Tibial artery (tissue), 4 donors: ENCODE data around the gene SCAPER.

Source experiments
- DNase-seq, 2 donors: peaks; one replicate each; pipeline ENCODE4 v3.0.0-alpha.2; 2019
- H3K27ac ChIP-seq, 2 donors: fragments of 200-600 bp; sonication (generic) in 1 of 2; 1 replicate in 1 of 2; 2 replicates in 1 of 2; pipeline ENCODE4 v1.5.1; 2018 to 2019; ENCODE audit warnings: mild to moderate bottlenecking in 1 of 2
- H3K27me3 ChIP-seq, 2 donors: fragments of 200-600 bp; sonication (generic) in 1 of 2; one replicate each; pipeline versions ENCODE4 v1.5.1 to v1.6.0; 2016 to 2019
- H3K36me3 ChIP-seq, 3 donors: fragments of 200-600 bp; sonication (generic) in 2 of 3; one replicate each; pipeline ENCODE4 v1.5.1; 2016 to 2019; ENCODE audit warnings: mild to moderate bottlenecking in 2 of 3
- H3K4me1 ChIP-seq, 4 donors: fragments of 200-600 bp; sonication (generic) in 2 of 4; 1 replicate in 3 of 4; 2 replicates in 1 of 4; pipeline ENCODE4 v1.5.1; 2016 to 2019
- H3K4me3 ChIP-seq, 2 donors: fragments of 200-600 bp; sonication (generic) in 1 of 2; 1 replicate in 1 of 2; 2 replicates in 1 of 2; pipeline ENCODE4 v1.5.1; 2018 to 2019; ENCODE audit warnings: mild to moderate bottlenecking in 2 of 2
- H3K9me3 ChIP-seq, 3 donors: fragments of 200-600 bp; sonication (generic) in 1 of 3; one replicate each; pipeline ENCODE4 v1.5.1; 2016 to 2019
- intact Hi-C: fragments of 100-400 bp; cut with DNase I; formaldehyde crosslinking; loops from one replicate; pipeline ENCODE4 v1.15.0; 2023; ENCODE audit warnings: low total_unique reads
- TF ChIP-seq, protein P1 (sequence below), 2 experiments: fragments of 200-600 bp in 1 of 2; fragments of 450-650 bp in 1 of 2; IDR thresholded peaks; one replicate each; pipeline ENCODE4 v1.5.1; 2017 to 2019; ENCODE audit warnings: antibody characterized with exemption in 2 of 2, mild to moderate bottlenecking in 1 of 2, moderate library complexity in 1 of 2

Gene SCAPER

GRCh38 chr15:76546805-76547204 is 358.3 kb downstream of the SCAPER start:
- no peak for DNase-seq
- H3K36me3 ChIP-seq = no peaks in the 10 kb centered on the region
- no peak overlapping the region for H3K27ac ChIP-seq
- intact Hi-C loops = no loop called here
- H3K9me3 ChIP-seq = no peaks in the 10 kb centered on the region
- H3K4me1 ChIP-seq = no peaks in the 10 kb centered on the region
- H3K4me3 ChIP-seq = no peak overlapping the region
- TF ChIP-seq, protein P1, sequence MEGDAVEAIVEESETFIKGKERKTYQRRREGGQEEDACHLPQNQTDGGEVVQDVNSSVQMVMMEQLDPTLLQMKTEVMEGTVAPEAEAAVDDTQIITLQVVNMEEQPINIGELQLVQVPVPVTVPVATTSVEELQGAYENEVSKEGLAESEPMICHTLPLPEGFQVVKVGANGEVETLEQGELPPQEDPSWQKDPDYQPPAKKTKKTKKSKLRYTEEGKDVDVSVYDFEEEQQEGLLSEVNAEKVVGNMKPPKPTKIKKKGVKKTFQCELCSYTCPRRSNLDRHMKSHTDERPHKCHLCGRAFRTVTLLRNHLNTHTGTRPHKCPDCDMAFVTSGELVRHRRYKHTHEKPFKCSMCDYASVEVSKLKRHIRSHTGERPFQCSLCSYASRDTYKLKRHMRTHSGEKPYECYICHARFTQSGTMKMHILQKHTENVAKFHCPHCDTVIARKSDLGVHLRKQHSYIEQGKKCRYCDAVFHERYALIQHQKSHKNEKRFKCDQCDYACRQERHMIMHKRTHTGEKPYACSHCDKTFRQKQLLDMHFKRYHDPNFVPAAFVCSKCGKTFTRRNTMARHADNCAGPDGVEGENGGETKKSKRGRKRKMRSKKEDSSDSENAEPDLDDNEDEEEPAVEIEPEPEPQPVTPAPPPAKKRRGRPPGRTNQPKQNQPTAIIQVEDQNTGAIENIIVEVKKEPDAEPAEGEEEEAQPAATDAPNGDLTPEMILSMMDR (IDR thresholded peaks at IDR 0.05) = no peak
- H3K27me3 ChIP-seq = no peaks in the 10 kb centered on the region

DNA sequence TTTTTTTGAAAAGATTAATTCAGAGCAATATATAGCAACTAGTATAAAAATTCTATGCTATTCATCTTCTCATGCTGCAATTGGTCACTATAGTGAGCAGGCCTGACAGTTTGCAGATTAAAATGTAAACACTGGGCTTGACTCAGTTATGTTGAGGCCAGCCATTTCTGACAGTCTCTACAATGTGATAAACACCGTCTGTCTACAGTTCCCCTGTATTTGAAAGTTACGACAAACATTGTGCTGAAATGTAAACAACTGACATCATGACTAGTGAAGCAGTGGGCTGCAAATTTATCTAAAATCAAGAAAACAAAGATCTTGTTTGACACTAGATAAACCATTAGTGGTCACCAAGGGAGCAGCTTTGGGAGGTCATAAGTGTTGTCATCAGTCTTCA is 371.1 kb downstream of the SCAPER start:
- no peak for DNase-seq
- Histone ChIP-seq H3K36me3 (no peaks in the 10 kb centered on the region), H3K4me3 (no peak overlapping the region), H3K9me3 (no peaks in the 10 kb centered on the region), H3K27me3 (no peaks in the 10 kb centered on the region), H3K27ac (no peak overlapping the region), H3K4me1 (no peaks in the 10 kb centered on the region)
- intact Hi-C loops = no loop called here
- TF ChIP-seq, protein P1 (IDR thresholded peaks at IDR 0.05) = no peak

- intact Hi-C loops = no loop called here
- Histone ChIP-seq H3K36me3 (no peaks in the 10 kb centered on the region), H3K27ac (no peak overlapping the region), H3K4me1 (no peaks in the 10 kb centered on the region), H3K4me3 (no peak overlapping the region), H3K27me3 (no peaks in the 10 kb centered on the region), H3K9me3 (no peaks in the 10 kb centered on the region)
- no peak for DNase-seq
- TF ChIP-seq, protein P1 (IDR thresholded peaks at IDR 0.05) = no peak
Measured at GRCh38 chr15:76533060-76533820, 371.9 kb downstream of the SCAPER start.

- H3K4me1 ChIP-seq = no peaks in the 10 kb centered on the region
- H3K36me3 ChIP-seq = no peaks in the 10 kb centered on the region
- H3K4me3 ChIP-seq = no peak overlapping the region
- intact Hi-C loops = no loop called here
- no peaks in the 10 kb centered on the region for H3K9me3 ChIP-seq
- no peak for DNase-seq
- no peak overlapping the region for H3K27ac ChIP-seq
- TF ChIP-seq, protein P1 (IDR thresholded peaks at IDR 0.05) = no peak
- H3K27me3 ChIP-seq = no peaks in the 10 kb centered on the region
Measured at GRCh38 chr15:76529911-76530310, 375.2 kb downstream of the SCAPER start.

DNA sequence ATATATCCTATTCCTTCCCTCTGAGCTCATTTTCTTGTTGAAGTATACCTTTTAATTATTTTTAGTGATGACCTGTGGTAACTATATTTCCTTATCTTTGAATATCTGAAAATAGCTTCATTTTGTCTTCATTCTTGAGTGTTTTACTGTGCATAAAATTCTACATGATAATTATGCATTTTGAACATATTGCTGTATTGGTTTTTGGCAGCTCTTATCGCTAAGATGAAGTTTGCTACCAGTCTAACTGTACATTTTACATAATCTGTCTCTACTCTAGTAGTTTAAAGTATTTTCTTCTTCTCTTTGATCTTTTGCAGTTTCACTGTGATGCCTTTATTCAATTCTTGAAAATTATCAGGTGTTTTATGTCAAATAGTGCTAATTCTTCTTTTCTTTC is 379.0 kb downstream of the SCAPER start:
- TF ChIP-seq, protein P1 (IDR thresholded peaks at IDR 0.05) = no peak
- H3K27ac ChIP-seq = no peak overlapping the region
- no peaks in the 10 kb centered on the region for H3K4me1 ChIP-seq
- no peaks in the 10 kb centered on the region for H3K36me3 ChIP-seq
- DNase-seq = no peak
- intact Hi-C loops = no loop called here
- no peaks in the 10 kb centered on the region for H3K9me3 ChIP-seq
- no peak overlapping the region for H3K4me3 ChIP-seq
- no peaks in the 10 kb centered on the region for H3K27me3 ChIP-seq
